PFSK-1 (cell line): ENCODE data around the gene SLC24A3.

Experiments
- POLR2AphosphoS5 ChIP-seq: IDR thresholded peaks from 2 replicates; pipeline ENCODE4 v1.6.1; 2012; ENCODE audit warnings: low read depth, mild to moderate bottlenecking, control low read depth, low read length, moderate library complexity
- SIN3A ChIP-seq: IDR thresholded peaks from 2 replicates; pipeline ENCODE4 v1.6.1; 2012; ENCODE audit warnings: mild to moderate bottlenecking, low read length, moderate library complexity, borderline replicate concordance; ENCODE audit not compliant: insufficient read depth
- TAF1 ChIP-seq: IDR thresholded peaks from 2 replicates; pipeline ENCODE4 v1.6.1; 2012; ENCODE audit warnings: low read length, control low read depth, borderline replicate concordance; ENCODE audit not compliant: insufficient read depth
- TF ChIP-seq, protein P1 (sequence below), 2 experiments: IDR thresholded peaks; 2 replicates each; pipeline versions ENCODE4 v1.6.1 to v1.8.0; 2011 to 2012; ENCODE audit warnings: low read depth in 2 of 2, low read length in 2 of 2, control low read depth in 1 of 2, inconsistent platforms in 1 of 2, mild to moderate bottlenecking in 1 of 2, moderate library complexity in 1 of 2; ENCODE audit not compliant: insufficient read depth in 1 of 2

DNA sequence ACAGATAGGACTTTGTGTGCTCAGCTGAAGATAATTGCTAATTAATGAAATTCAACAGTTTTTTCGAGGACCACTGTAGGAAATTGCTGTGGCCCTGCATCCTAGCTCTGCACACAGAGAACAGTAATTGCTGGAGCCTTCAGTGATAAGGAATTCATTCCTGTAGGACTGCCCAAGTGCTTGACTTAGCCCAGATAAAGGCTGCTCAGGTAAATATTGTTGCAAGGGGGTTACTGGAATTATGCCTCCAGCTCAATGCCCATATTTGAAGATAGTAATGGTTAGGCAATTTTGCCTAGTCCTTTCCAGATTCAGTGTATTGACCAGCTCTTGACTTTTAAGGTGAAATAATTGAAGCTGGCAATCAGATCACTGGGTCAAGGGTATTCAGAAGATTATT is 122.9 kb downstream of the SLC24A3 start:
- TF ChIP-seq POLR2AphosphoS5 (no peak), SIN3A (no peak), TAF1 (no peak)
- TF ChIP-seq, protein P1, sequence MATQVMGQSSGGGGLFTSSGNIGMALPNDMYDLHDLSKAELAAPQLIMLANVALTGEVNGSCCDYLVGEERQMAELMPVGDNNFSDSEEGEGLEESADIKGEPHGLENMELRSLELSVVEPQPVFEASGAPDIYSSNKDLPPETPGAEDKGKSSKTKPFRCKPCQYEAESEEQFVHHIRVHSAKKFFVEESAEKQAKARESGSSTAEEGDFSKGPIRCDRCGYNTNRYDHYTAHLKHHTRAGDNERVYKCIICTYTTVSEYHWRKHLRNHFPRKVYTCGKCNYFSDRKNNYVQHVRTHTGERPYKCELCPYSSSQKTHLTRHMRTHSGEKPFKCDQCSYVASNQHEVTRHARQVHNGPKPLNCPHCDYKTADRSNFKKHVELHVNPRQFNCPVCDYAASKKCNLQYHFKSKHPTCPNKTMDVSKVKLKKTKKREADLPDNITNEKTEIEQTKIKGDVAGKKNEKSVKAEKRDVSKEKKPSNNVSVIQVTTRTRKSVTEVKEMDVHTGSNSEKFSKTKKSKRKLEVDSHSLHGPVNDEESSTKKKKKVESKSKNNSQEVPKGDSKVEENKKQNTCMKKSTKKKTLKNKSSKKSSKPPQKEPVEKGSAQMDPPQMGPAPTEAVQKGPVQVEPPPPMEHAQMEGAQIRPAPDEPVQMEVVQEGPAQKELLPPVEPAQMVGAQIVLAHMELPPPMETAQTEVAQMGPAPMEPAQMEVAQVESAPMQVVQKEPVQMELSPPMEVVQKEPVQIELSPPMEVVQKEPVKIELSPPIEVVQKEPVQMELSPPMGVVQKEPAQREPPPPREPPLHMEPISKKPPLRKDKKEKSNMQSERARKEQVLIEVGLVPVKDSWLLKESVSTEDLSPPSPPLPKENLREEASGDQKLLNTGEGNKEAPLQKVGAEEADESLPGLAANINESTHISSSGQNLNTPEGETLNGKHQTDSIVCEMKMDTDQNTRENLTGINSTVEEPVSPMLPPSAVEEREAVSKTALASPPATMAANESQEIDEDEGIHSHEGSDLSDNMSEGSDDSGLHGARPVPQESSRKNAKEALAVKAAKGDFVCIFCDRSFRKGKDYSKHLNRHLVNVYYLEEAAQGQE (IDR thresholded peaks at IDR 0.05; ENCODE audit: insufficient read depth in 1 of 2, low read depth in 2 of 2, low read length in 2 of 2): no peak
